HEK293 (cell line): Measurements from ENCODE around the gene RNU6-7.

Source experiments
- CTCF ChIA-PET: fragments of 350-600 bp; formaldehyde crosslinking; extraction: SDS; loops from one replicate; lab custom pipeline; 2021; ENCODE audit warnings: antibody characterized with exemption; lab: Yijun Ruan, JAX
- POLR2A ChIA-PET: fragments of 300-600 bp; formaldehyde crosslinking; extraction: SDS; loops from one replicate; lab custom pipeline; 2020; ENCODE audit warnings: antibody characterized with exemption, inconsistent platforms; lab: Yijun Ruan, JAX
- H3K27ac ChIP-seq: fragments of 200-500 bp; sonication (Bioruptor generic); 2 replicates; pipeline ENCODE4 v1.5.1; 2014; ENCODE audit warnings: low read depth, low read length, control low read depth, inconsistent platforms; ENCODE audit errors: extremely low read depth
- H3K36me3 ChIP-seq, 2 experiments: fragments of 200-500 bp in 1 of 2; sonication (Bioruptor generic) in 1 of 2; 1 replicate in 1 of 2; 2 replicates in 1 of 2; pipeline ENCODE4 v1.5.1; 2014 to 2017; ENCODE audit warnings: inconsistent platforms in 2 of 2, low read length in 2 of 2; ENCODE audit not compliant: control insufficient read depth in 2 of 2, insufficient read depth in 1 of 2
- H3K4me1 ChIP-seq: fragments of 200-500 bp; sonication (Bioruptor generic); 2 replicates; pipeline ENCODE4 v1.5.1; 2014; ENCODE audit warnings: mild to moderate bottlenecking, low read length, inconsistent platforms; ENCODE audit not compliant: control insufficient read depth, insufficient read depth
- H3K4me3 ChIP-seq: 2 replicates; pipeline ENCODE4 v1.5.1; 2011; ENCODE audit warnings: low read depth, mild to moderate bottlenecking, control low read depth, low read length, moderate library complexity
- H3K9me3 ChIP-seq: fragments of 200-500 bp; sonication (Bioruptor generic); 2 replicates; pipeline ENCODE4 v1.5.1; 2014; ENCODE audit warnings: low read depth, low read length, inconsistent platforms; ENCODE audit not compliant: control insufficient read depth, insufficient read depth
- GFI1B ChIP-seq: fragments of 450-650 bp; formaldehyde crosslinking; IDR thresholded peaks from 2 replicates; pipeline ENCODE4 v1.5.1; 2016; ENCODE audit warnings: missing biosample characterization, missing genetic modification characterization
- TRIM28 ChIP-seq: IDR thresholded peaks from 2 replicates; pipeline ENCODE4 v1.6.1; 2011; ENCODE audit warnings: low read length, control low read depth, borderline replicate concordance
- ZBTB17 ChIP-seq: fragments of 450-650 bp; formaldehyde crosslinking; IDR thresholded peaks from 2 replicates; pipeline ENCODE4 v1.5.1; 2016; ENCODE audit warnings: missing biosample characterization, missing genetic modification characterization
- ZEB2 ChIP-seq: fragments of 450-650 bp; formaldehyde crosslinking; IDR thresholded peaks from 2 replicates; pipeline ENCODE4 v1.5.1; 2016; ENCODE audit warnings: missing biosample characterization, missing genetic modification characterization
- ZFP3 ChIP-seq: fragments of 450-650 bp; formaldehyde crosslinking; IDR thresholded peaks from 2 replicates; pipeline ENCODE4 v1.5.1; 2016; ENCODE audit warnings: low read depth, missing biosample characterization, missing genetic modification characterization
- ZIC2 ChIP-seq: fragments of 450-650 bp; formaldehyde crosslinking; IDR thresholded peaks from 2 replicates; pipeline ENCODE4 v1.5.1; 2016; ENCODE audit warnings: missing biosample characterization, missing genetic modification characterization
- ZNF10 ChIP-seq: fragments of 450-650 bp; formaldehyde crosslinking; IDR thresholded peaks from 2 replicates; pipeline ENCODE4 v1.5.1; 2017; ENCODE audit warnings: missing biosample characterization, missing genetic modification characterization
- ZNF174 ChIP-seq: fragments of 450-650 bp; formaldehyde crosslinking; IDR thresholded peaks from 2 replicates; pipeline ENCODE4 v1.5.0; 2017; ENCODE audit warnings: missing biosample characterization, mild to moderate bottlenecking, missing genetic modification characterization
- ZNF366 ChIP-seq: fragments of 450-650 bp; formaldehyde crosslinking; conservative IDR thresholded peaks from 2 replicates; pipeline ENCODE4 v1.5.1; 2016; ENCODE audit warnings: missing biosample characterization, missing genetic modification characterization
- ZNF76 ChIP-seq: fragments of 450-650 bp; formaldehyde crosslinking; IDR thresholded peaks from 2 replicates; pipeline ENCODE4; 2016; ENCODE audit warnings: low read depth, missing biosample characterization, missing genetic modification characterization, borderline replicate concordance
- ZNF791 ChIP-seq: fragments of 450-650 bp; formaldehyde crosslinking; IDR thresholded peaks from 2 replicates; pipeline ENCODE4 v1.5.1; 2016; ENCODE audit warnings: missing biosample characterization, missing genetic modification characterization
- TF ChIP-seq, protein P1 (sequence below): fragments of 450-650 bp; formaldehyde crosslinking; IDR thresholded peaks from 2 replicates; pipeline ENCODE4 v1.5.1; 2017; ENCODE audit warnings: missing biosample characterization, mild to moderate bottlenecking, missing genetic modification characterization, moderate library complexity
- TF ChIP-seq, protein P2 (sequence below): fragments of 450-650 bp; formaldehyde crosslinking; IDR thresholded peaks from 2 replicates; pipeline ENCODE4 v1.5.1; 2017; ENCODE audit warnings: missing biosample characterization, missing genetic modification characterization
- TF ChIP-seq, protein P3 (sequence below): fragments of 450-650 bp; formaldehyde crosslinking; IDR thresholded peaks from 2 replicates; pipeline ENCODE4 v1.5.1; 2016; ENCODE audit warnings: missing biosample characterization, missing genetic modification characterization
- TF ChIP-seq, protein P4 (sequence below): fragments of 450-650 bp; formaldehyde crosslinking; conservative IDR thresholded peaks from 2 replicates; pipeline ENCODE4 v1.5.1; 2016; ENCODE audit warnings: low read depth, missing biosample characterization, missing genetic modification characterization

The RNU6-7 gene

DNA sequence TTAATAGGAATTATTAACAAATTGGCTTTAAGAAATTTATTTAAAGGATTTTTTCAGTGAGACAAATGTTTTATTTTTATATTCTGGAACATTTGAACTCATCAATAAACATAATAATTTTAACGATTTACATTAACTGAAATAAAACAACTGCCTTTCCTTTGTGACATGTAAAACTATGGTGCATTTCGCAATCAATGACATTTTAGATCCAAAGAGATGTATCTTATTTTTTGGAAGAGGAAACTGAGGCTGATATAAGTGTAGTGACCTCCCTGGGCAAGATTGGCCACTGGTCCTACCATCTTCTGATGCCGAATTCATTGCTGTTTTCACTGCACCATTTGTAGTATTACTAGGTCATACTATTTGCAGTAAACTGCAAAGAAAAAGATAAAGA is 3.7 kb downstream of the RNU6-7 start (continued):
- TF ChIP-seq, protein P1, sequence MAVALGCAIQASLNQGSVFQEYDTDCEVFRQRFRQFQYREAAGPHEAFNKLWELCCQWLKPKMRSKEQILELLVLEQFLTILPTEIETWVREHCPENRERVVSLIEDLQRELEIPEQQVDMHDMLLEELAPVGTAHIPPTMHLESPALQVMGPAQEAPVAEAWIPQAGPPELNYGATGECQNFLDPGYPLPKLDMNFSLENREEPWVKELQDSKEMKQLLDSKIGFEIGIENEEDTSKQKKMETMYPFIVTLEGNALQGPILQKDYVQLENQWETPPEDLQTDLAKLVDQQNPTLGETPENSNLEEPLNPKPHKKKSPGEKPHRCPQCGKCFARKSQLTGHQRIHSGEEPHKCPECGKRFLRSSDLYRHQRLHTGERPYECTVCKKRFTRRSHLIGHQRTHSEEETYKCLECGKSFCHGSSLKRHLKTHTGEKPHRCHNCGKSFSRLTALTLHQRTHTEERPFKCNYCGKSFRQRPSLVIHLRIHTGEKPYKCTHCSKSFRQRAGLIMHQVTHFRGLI, result no peak
- TF ChIP-seq ZNF174, result no peak

DNA sequence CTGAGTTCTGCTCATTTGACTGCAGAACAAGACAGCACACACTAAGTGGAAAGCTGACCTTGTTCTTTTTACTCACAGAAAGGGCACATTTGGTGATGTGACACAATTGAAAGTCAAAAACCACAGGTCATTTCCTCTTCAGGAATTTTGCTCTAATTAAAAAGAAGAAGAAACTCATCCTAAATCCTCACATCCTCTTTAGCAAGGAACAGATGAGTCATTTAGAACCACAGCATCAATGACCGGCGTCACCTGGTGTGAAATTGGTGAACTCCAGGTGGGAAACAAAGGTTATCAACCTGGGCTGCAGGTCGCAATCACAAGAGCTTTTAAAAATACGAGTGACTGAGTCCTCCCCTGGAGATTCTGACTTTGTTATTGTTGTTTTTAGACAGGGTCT is 4.1 kb downstream of the RNU6-7 start:
- CTCF ChIA-PET, result interaction anchor here (0.6 kb wide), 1 partner anchor 37 kb away, joined by 3 read pairs; no protein-coding TSS in a partner anchor

DNA sequence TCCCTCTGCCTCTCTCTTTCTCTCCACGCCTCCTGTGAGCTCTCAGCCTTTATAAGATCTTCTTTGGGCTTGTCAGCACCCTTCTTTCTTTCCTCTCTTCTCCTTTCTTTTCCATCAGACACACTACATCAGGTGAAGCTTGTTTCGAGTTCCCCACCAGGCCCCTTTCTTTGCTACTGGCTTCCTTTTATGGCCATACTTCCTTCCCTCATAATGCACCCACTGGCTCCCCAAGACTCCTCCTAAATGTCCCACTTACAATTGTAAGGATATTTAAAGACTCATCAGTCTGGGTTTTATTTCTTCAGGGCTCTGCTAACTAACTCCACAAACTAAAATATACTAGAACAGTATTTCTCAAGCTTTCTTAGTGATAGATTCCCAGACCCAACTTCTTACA is 4.7 kb downstream of the RNU6-7 start:
- POLR2A ChIA-PET, result interaction anchor here (1.2 kb wide), 1 partner anchor 130 kb away, joined by 3 read pairs; the partner anchor contains the start of gene ARHGAP5
- H3K9me3 ChIP-seq, result no peaks in the 10 kb centered on the region
- H3K4me3 ChIP-seq, result no peak overlapping the region
- TF ChIP-seq, protein P2, sequence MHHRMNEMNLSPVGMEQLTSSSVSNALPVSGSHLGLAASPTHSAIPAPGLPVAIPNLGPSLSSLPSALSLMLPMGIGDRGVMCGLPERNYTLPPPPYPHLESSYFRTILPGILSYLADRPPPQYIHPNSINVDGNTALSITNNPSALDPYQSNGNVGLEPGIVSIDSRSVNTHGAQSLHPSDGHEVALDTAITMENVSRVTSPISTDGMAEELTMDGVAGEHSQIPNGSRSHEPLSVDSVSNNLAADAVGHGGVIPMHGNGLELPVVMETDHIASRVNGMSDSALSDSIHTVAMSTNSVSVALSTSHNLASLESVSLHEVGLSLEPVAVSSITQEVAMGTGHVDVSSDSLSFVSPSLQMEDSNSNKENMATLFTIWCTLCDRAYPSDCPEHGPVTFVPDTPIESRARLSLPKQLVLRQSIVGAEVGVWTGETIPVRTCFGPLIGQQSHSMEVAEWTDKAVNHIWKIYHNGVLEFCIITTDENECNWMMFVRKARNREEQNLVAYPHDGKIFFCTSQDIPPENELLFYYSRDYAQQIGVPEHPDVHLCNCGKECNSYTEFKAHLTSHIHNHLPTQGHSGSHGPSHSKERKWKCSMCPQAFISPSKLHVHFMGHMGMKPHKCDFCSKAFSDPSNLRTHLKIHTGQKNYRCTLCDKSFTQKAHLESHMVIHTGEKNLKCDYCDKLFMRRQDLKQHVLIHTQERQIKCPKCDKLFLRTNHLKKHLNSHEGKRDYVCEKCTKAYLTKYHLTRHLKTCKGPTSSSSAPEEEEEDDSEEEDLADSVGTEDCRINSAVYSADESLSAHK (tag by site-specific recombination), result 0 out of 2 replicates have a peak, but pooled peaks have one; percentile 9
- TF ChIP-seq ZFP3 (tag by site-specific recombination), result no peak
- TF ChIP-seq, protein P3, sequence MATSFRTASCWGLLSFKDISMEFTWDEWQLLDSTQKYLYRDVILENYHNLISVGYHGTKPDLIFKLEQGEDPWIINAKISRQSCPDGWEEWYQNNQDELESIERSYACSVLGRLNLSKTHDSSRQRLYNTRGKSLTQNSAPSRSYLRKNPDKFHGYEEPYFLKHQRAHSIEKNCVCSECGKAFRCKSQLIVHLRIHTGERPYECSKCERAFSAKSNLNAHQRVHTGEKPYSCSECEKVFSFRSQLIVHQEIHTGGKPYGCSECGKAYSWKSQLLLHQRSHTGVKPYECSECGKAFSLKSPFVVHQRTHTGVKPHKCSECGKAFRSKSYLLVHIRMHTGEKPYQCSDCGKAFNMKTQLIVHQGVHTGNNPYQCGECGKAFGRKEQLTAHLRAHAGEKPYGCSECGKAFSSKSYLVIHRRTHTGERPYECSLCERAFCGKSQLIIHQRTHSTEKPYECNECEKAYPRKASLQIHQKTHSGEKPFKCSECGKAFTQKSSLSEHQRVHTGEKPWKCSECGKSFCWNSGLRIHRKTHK (tag by site-specific recombination), result no peak
- no peak for TF ChIP-seq TRIM28
- TF ChIP-seq ZNF10, result peak; percentile 18; the same call in 1 of the 2 replicates
- TF ChIP-seq, protein P4, sequence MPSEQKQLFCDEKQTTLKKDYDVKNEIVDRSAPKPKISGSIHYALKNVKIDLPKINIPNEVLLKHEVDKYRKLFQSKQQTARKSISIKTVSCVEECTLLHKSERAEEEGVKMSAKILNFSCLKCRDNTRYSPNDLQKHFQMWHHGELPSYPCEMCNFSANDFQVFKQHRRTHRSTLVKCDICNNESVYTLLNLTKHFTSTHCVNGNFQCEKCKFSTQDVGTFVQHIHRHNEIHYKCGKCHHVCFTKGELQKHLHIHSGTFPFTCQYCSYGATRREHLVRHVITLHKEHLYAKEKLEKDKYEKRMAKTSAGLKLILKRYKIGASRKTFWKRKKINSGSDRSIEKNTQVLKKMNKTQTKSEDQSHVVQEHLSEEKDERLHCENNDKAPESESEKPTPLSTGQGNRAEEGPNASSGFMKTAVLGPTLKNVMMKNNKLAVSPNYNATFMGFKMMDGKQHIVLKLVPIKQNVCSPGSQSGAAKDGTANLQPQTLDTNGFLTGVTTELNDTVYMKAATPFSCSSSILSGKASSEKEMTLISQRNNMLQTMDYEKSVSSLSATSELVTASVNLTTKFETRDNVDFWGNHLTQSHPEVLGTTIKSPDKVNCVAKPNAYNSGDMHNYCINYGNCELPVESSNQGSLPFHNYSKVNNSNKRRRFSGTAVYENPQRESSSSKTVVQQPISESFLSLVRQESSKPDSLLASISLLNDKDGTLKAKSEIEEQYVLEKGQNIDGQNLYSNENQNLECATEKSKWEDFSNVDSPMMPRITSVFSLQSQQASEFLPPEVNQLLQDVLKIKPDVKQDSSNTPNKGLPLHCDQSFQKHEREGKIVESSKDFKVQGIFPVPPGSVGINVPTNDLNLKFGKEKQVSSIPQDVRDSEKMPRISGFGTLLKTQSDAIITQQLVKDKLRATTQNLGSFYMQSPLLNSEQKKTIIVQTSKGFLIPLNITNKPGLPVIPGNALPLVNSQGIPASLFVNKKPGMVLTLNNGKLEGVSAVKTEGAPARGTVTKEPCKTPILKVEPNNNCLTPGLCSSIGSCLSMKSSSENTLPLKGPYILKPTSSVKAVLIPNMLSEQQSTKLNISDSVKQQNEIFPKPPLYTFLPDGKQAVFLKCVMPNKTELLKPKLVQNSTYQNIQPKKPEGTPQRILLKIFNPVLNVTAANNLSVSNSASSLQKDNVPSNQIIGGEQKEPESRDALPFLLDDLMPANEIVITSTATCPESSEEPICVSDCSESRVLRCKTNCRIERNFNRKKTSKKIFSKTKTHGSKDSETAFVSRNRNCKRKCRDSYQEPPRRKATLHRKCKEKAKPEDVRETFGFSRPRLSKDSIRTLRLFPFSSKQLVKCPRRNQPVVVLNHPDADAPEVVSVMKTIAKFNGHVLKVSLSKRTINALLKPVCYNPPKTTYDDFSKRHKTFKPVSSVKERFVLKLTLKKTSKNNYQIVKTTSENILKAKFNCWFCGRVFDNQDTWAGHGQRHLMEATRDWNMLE (tag by site-specific recombination), result no peak
- TF ChIP-seq ZBTB17 (tag by site-specific recombination), result no peak
- no peak overlapping the region; the same call in 1 of the 2 replicates for H3K27ac ChIP-seq
- CTCF ChIA-PET, result interaction anchor here (0.6 to 0.7 kb wide), 2 partner anchors 37 to 58 kb away, joined by 3 read pairs; no protein-coding TSS in a partner anchor
- H3K4me1 ChIP-seq, result peaks cover 21% of the 10 kb centered on the region
- H3K36me3 ChIP-seq, result no peaks in the 10 kb centered on the region

More for the DNA sequence above, 4.1 kb downstream of the RNU6-7 start:
- H3K4me3 ChIP-seq, result no peak overlapping the region
- no peaks in the 10 kb centered on the region for H3K9me3 ChIP-seq
- no peak overlapping the region; the same call in 1 of the 2 replicates for H3K27ac ChIP-seq
- POLR2A ChIA-PET, result no interaction called here
- H3K36me3 ChIP-seq, result no peaks in the 10 kb centered on the region
- peaks cover 21% of the 10 kb centered on the region for H3K4me1 ChIP-seq
- TF ChIP-seq ZNF76 (tag by site-specific recombination) (no peak), ZNF366 (0 out of 2 replicates have a peak, but pooled peaks have one; percentile 21), GFI1B (tag by site-specific recombination) (no peak), ZNF791 (no peak), ZIC2 (tag by site-specific recombination) (peak; percentile 30; the same call in 1 of the 2 replicates), ZEB2 (peak; percentile 39; the same call in 1 of the 2 replicates)
- TF ChIP-seq, all 188 proteins: peak for 3
